HepG2 (cell line): ENCODE data around the gene SWI5. TPM values are rescaled to one million over a fixed set of nuclear protein-coding genes. Genes with fewer than 3 reads are reported as not detected.

Source experiments
- EP300 ChIP-seq, 3 experiments: sonication (generic) in 1 of 3; formaldehyde crosslinking in 1 of 3; IDR thresholded peaks; 2 replicates each; pipeline versions ENCODE4 v1.5.1 to v1.6.1; 2011 to 2020; ENCODE audit warnings: low read depth in 2 of 3, low read length in 2 of 3, borderline replicate concordance in 1 of 3, improper control_type of control experiment in 1 of 3, mild to moderate bottlenecking in 1 of 3, missing genetic modification reagents in 1 of 3, moderate library complexity in 1 of 3
- EZH2 ChIP-seq: conservative IDR thresholded peaks from 2 replicates; pipeline ENCODE4 v1.6.1; 2012; ENCODE audit warnings: mild to moderate bottlenecking, low read depth, low read length, moderate library complexity
- HNF4A ChIP-seq: sonication (generic); formaldehyde crosslinking; IDR thresholded peaks from 2 replicates; pipeline ENCODE4 v1.4.0; 2020; ENCODE audit warnings: missing genetic modification reagents
- KDM5A ChIP-seq: fragments of 200-600 bp; sonication (generic); IDR thresholded peaks from 2 replicates; pipeline ENCODE4 v1.7.0; 2018; ENCODE audit warnings: antibody characterized with exemption, mild to moderate bottlenecking, low read length, borderline replicate concordance
- PHF5A ChIP-seq: IDR thresholded peaks from one replicate; pipeline ENCODE4 v1.6.1; 2018; ENCODE audit warnings: low read depth, missing genetic modification reagents; ENCODE audit not compliant: unreplicated experiment
- RBFOX2 ChIP-seq: fragments of 200-400 bp; formaldehyde crosslinking; IDR thresholded peaks from 2 replicates; pipeline ENCODE4 v1.6.1; 2017; ENCODE audit warnings: low read depth, mild to moderate bottlenecking, low read length
- TARDBP ChIP-seq: sonication (generic); formaldehyde crosslinking; IDR thresholded peaks from 2 replicates; pipeline ENCODE4 v1.8.0; 2022; ENCODE audit warnings: mild to moderate bottlenecking, missing genetic modification reagents
- TMF1 ChIP-seq: sonication (generic); formaldehyde crosslinking; IDR thresholded peaks from 2 replicates; pipeline ENCODE4 v1.8.1; 2022; ENCODE audit warnings: low read depth, missing genetic modification reagents
- YEATS4 ChIP-seq: sonication (generic); formaldehyde crosslinking; IDR thresholded peaks from 2 replicates; pipeline ENCODE4 v1.4.0; 2020; ENCODE audit warnings: missing genetic modification reagents, borderline replicate concordance
- ZFP90 ChIP-seq: sonication (generic); formaldehyde crosslinking; IDR thresholded peaks from 2 replicates; pipeline ENCODE4 v1.8.0; 2022; ENCODE audit warnings: missing genetic modification reagents, mild to moderate bottlenecking, inconsistent platforms, borderline replicate concordance
- ZMAT3 ChIP-seq: sonication (generic); formaldehyde crosslinking; conservative IDR thresholded peaks from 2 replicates; pipeline ENCODE4 v1.7.0; 2021; ENCODE audit warnings: missing genetic modification reagents
- ZNF138 ChIP-seq: sonication (generic); formaldehyde crosslinking; IDR thresholded peaks from 2 replicates; pipeline ENCODE4 v1.5.0; 2020; ENCODE audit warnings: mild to moderate bottlenecking, low read depth, missing genetic modification reagents
- polyA plus RNA-seq, 8 experiments: library from polyadenylated mRNA; depleted of rRNA in 3 of 8; stranded (reverse) in 7 of 8; unstranded in 1 of 8; fragments of >200 nt; fragmentation: Illumina TruSeq in 4 of 8; extraction: Trizol in 4 of 8; gene quantifications; 2 replicates each; pipeline versions ENCODE4 v1.2.1 to v1.2.3, GENCODE V29; 2011 to 2016; ENCODE audit warnings: low read depth in 4 of 8, missing spikeins in 1 of 8, mixed read lengths in 1 of 8; ENCODE audit not compliant: insufficient read depth in 1 of 8
- total RNA-seq, 5 experiments: library from RNA; depleted of rRNA; stranded (reverse); fragments of >200 nt; fragmentation: Illumina TruSeq; extraction: Trizol; gene quantifications; 2 replicates each; pipeline ENCODE4 v1.2.3, GENCODE V29; 2016; ENCODE audit warnings: low read depth in 1 of 5
- TF ChIP-seq, protein P1 (sequence below): sonication (generic); formaldehyde crosslinking; IDR thresholded peaks from 2 replicates; pipeline ENCODE4 v1.5.1; 2020; ENCODE audit warnings: mild to moderate bottlenecking, moderate library complexity, missing genetic modification reagents
- TF ChIP-seq, protein P2 (sequence below): sonication (generic); formaldehyde crosslinking; IDR thresholded peaks from 2 replicates; pipeline ENCODE4 v1.5.0; 2020; ENCODE audit warnings: missing genetic modification reagents
- TF ChIP-seq, protein P3 (sequence below): sonication (generic); formaldehyde crosslinking; IDR thresholded peaks from 2 replicates; pipeline ENCODE4 v1.4.0; 2020; ENCODE audit warnings: mild to moderate bottlenecking, missing genetic modification reagents, borderline replicate concordance
- TF ChIP-seq, protein P4 (sequence below): sonication (generic); formaldehyde crosslinking; IDR thresholded peaks from 2 replicates; pipeline ENCODE4 v1.8.1; 2023; ENCODE audit warnings: mild to moderate bottlenecking, missing genetic modification reagents
- TF ChIP-seq, protein P5 (sequence below): sonication (generic); formaldehyde crosslinking; IDR thresholded peaks from 2 replicates; pipeline ENCODE4 v1.4.0; 2020; ENCODE audit warnings: missing genetic modification reagents

The SWI5 gene
- total and polyA plus RNA-seq, 2 of the 13 experiments (the other 11 are each of a cell fraction or from before 2014, with no cell fraction given): 39.2 to 41.0 TPM

DNA sequence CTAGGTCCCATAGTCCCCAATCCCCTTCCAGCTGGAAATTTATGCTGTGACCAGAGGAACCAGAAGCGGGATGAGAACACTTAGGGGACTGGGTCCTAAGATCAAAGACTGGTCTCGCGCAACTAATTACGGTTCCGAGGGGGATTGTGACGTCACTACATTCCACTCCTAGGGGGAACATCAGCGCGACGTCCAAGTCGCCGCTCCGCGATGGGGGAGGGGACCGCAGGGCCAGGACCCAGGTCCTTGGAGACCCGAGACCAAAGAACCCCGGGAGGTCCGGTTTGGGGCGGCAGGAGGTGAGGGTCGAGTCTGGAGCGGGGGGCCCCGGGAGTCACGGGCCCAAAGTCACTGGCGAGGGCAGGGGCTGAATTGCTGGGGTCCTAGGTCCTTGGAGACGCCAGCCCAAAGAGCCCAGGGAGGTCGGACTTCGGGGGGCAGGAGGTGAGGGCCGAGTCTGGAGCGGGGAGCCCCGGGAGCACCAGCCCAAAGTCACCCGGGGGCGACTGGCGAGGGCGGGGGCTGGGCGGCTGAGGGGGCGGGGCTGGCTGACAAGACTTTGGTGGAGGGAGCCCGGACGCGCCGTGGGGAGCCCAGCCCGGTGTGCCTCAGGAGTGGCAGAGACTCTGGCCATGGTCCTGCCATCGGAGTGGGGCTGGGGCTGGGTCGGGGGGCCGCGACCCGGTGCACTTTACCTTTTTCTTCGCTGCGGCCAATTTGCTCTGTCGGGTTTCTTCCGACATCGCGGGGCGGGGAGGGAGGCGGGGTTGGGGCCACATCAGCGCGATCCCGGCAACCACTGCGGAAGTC is 673 bp upstream of the SWI5 start, which contains the start of gene GOLGA2 (continued):
- TF ChIP-seq EP300 (IDR thresholded peaks at IDR 0.05; ENCODE audit: low read depth in 2 of 2, low read length in 2 of 2): 0 out of 4 replicates have a peak, but pooled peaks of 1 of the 2 experiments have one; percentile 1
- no peak for TF ChIP-seq EP300 (CRISPR knock-in tag; IDR thresholded peaks at IDR 0.05; ENCODE audit: borderline replicate concordance)
- TF ChIP-seq TARDBP: 0 out of 2 replicates have a peak, but pooled peaks have one; percentile 15
- peak; percentile 64; the same call in 1 of the 2 replicates for TF ChIP-seq KDM5A
- no peak for TF ChIP-seq EZH2
- TF ChIP-seq, protein P1, sequence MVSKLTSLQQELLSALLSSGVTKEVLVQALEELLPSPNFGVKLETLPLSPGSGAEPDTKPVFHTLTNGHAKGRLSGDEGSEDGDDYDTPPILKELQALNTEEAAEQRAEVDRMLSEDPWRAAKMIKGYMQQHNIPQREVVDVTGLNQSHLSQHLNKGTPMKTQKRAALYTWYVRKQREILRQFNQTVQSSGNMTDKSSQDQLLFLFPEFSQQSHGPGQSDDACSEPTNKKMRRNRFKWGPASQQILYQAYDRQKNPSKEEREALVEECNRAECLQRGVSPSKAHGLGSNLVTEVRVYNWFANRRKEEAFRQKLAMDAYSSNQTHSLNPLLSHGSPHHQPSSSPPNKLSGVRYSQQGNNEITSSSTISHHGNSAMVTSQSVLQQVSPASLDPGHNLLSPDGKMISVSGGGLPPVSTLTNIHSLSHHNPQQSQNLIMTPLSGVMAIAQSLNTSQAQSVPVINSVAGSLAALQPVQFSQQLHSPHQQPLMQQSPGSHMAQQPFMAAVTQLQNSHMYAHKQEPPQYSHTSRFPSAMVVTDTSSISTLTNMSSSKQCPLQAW: peak; percentile 12; the same call in 1 of the 2 replicates
- TF ChIP-seq, protein P2, sequence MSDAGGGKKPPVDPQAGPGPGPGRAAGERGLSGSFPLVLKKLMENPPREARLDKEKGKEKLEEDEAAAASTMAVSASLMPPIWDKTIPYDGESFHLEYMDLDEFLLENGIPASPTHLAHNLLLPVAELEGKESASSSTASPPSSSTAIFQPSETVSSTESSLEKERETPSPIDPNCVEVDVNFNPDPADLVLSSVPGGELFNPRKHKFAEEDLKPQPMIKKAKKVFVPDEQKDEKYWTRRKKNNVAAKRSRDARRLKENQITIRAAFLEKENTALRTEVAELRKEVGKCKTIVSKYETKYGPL (CRISPR knock-in tag): 0 out of 2 replicates have a peak, but pooled peaks have one; percentile 17
- TF ChIP-seq, protein P3, sequence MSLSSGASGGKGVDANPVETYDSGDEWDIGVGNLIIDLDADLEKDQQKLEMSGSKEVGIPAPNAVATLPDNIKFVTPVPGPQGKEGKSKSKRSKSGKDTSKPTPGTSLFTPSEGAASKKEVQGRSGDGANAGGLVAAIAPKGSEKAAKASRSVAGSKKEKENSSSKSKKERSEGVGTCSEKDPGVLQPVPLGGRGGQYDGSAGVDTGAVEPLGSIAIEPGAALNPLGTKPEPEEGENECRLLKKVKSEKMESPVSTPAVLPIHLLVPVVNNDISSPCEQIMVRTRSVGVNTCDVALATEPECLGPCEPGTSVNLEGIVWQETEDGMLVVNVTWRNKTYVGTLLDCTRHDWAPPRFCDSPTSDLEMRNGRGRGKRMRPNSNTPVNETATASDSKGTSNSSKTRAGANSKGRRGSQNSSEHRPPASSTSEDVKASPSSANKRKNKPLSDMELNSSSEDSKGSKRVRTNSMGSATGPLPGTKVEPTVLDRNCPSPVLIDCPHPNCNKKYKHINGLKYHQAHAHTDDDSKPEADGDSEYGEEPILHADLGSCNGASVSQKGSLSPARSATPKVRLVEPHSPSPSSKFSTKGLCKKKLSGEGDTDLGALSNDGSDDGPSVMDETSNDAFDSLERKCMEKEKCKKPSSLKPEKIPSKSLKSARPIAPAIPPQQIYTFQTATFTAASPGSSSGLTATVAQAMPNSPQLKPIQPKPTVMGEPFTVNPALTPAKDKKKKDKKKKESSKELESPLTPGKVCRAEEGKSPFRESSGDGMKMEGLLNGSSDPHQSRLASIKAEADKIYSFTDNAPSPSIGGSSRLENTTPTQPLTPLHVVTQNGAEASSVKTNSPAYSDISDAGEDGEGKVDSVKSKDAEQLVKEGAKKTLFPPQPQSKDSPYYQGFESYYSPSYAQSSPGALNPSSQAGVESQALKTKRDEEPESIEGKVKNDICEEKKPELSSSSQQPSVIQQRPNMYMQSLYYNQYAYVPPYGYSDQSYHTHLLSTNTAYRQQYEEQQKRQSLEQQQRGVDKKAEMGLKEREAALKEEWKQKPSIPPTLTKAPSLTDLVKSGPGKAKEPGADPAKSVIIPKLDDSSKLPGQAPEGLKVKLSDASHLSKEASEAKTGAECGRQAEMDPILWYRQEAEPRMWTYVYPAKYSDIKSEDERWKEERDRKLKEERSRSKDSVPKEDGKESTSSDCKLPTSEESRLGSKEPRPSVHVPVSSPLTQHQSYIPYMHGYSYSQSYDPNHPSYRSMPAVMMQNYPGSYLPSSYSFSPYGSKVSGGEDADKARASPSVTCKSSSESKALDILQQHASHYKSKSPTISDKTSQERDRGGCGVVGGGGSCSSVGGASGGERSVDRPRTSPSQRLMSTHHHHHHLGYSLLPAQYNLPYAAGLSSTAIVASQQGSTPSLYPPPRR (CRISPR knock-in tag): no peak
- TF ChIP-seq PHF5A (CRISPR knock-in tag): no peak
- TF ChIP-seq YEATS4 (CRISPR knock-in tag): peak; percentile 72
- peak; percentile 79 for TF ChIP-seq RBFOX2
- peak; percentile 30; the same call in 1 of the 2 replicates for TF ChIP-seq HNF4A (CRISPR knock-in tag)
- 0 out of 2 replicates have a peak, but pooled peaks have one; percentile 23 for TF ChIP-seq ZNF138
- 0 out of 2 replicates have a peak, but pooled peaks have one; percentile 41 for TF ChIP-seq ZFP90
- TF ChIP-seq, protein P4, sequence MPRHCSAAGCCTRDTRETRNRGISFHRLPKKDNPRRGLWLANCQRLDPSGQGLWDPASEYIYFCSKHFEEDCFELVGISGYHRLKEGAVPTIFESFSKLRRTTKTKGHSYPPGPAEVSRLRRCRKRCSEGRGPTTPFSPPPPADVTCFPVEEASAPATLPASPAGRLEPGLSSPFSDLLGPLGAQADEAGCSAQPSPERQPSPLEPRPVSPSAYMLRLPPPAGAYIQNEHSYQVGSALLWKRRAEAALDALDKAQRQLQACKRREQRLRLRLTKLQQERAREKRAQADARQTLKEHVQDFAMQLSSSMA: 0 out of 2 replicates have a peak, but pooled peaks have one; percentile 42
- no peak for TF ChIP-seq TMF1 (CRISPR knock-in tag)
- TF ChIP-seq, protein P5, sequence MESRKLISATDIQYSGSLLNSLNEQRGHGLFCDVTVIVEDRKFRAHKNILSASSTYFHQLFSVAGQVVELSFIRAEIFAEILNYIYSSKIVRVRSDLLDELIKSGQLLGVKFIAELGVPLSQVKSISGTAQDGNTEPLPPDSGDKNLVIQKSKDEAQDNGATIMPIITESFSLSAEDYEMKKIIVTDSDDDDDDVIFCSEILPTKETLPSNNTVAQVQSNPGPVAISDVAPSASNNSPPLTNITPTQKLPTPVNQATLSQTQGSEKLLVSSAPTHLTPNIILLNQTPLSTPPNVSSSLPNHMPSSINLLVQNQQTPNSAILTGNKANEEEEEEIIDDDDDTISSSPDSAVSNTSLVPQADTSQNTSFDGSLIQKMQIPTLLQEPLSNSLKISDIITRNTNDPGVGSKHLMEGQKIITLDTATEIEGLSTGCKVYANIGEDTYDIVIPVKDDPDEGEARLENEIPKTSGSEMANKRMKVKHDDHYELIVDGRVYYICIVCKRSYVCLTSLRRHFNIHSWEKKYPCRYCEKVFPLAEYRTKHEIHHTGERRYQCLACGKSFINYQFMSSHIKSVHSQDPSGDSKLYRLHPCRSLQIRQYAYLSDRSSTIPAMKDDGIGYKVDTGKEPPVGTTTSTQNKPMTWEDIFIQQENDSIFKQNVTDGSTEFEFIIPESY: no peak
- TF ChIP-seq ZMAT3 (CRISPR knock-in tag): peak; percentile 10; the same call in 1 of the 2 replicates
